ENCODE results near the gene KCNQ2.

DNA sequence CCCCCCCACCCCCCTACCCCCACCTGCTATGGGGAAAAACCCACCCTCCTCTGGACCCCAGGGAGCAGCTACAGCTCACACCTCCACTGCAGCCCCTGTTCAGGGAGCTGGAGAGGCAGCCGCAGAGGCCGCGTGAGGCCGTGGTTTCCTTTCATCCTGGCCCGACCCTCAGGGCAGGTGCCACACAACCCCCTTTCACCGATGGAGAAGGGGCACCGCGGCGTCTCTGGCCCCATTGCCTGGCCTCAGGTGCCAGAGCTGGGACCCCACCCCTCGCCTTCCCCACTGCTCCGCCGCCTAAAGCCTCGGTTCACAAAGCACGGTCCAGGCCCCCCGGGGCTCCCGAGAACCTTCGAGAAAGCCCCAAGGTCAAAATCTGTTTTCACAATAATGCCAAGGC, 11.8 kb upstream of the KCNQ2 start:
- TF ChIP-seq, protein P1, sequence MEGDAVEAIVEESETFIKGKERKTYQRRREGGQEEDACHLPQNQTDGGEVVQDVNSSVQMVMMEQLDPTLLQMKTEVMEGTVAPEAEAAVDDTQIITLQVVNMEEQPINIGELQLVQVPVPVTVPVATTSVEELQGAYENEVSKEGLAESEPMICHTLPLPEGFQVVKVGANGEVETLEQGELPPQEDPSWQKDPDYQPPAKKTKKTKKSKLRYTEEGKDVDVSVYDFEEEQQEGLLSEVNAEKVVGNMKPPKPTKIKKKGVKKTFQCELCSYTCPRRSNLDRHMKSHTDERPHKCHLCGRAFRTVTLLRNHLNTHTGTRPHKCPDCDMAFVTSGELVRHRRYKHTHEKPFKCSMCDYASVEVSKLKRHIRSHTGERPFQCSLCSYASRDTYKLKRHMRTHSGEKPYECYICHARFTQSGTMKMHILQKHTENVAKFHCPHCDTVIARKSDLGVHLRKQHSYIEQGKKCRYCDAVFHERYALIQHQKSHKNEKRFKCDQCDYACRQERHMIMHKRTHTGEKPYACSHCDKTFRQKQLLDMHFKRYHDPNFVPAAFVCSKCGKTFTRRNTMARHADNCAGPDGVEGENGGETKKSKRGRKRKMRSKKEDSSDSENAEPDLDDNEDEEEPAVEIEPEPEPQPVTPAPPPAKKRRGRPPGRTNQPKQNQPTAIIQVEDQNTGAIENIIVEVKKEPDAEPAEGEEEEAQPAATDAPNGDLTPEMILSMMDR (IDR thresholded peaks at IDR 0.05) = no peak
- TF ChIP-seq POLR2A (IDR thresholded peaks at IDR 0.05) = no peak

Data from adrenal gland (tissue), 5 donors.